Kidney (tissue), 14 donors: ENCODE results near the gene AP1M1. TPM values are rescaled to one million over a fixed set of nuclear protein-coding genes. Genes with fewer than 3 reads are reported as not detected.

Experiments
- DNase-seq, 5 donors: peaks; one replicate each; pipeline ENCODE4 v3.0.0-alpha.2; 2013 to 2020
- FAIRE-seq: peaks from 2 replicates; lab custom pipeline; 2012; peaks lifted over from hg19 to GRCh38; lab: Jason Lieb, UNC
- H3K27ac ChIP-seq, 2 donors: one replicate each; pipeline ENCODE4 v1.7.0; 2013; ENCODE audit warnings: low read depth in 2 of 2, low read length in 2 of 2, inconsistent platforms in 1 of 2
- H3K27me3 ChIP-seq: one replicate; pipeline ENCODE4 v1.7.1; 2013; ENCODE audit warnings: low read length, inconsistent platforms; ENCODE audit not compliant: control insufficient read depth, insufficient read depth
- H3K36me3 ChIP-seq, 3 donors: one replicate each; pipeline versions ENCODE4 v1.7.0 to v1.7.1; 2013; ENCODE audit warnings: low read length in 3 of 3, control low read depth in 1 of 3, inconsistent platforms in 1 of 3; ENCODE audit not compliant: insufficient read depth in 3 of 3, control insufficient read depth in 2 of 3
- H3K4me1 ChIP-seq, 3 donors: one replicate each; pipeline versions ENCODE4 v1.7.0 to v1.7.1; 2013; ENCODE audit warnings: low read length in 3 of 3, inconsistent platforms in 1 of 3, low read depth in 1 of 3; ENCODE audit not compliant: control insufficient read depth in 2 of 3, insufficient read depth in 2 of 3
- H3K4me3 ChIP-seq, 3 donors: one replicate each; pipeline versions ENCODE4 v1.7.0 to v1.8.1; 2013; ENCODE audit warnings: low read length in 3 of 3, control low read depth in 1 of 3, inconsistent platforms in 1 of 3
- H3K9ac ChIP-seq, 3 donors: one replicate each; pipeline versions ENCODE4 v1.7.0 to v1.7.1; 2013; ENCODE audit warnings: low read length in 3 of 3, control low read depth in 1 of 3, inconsistent platforms in 1 of 3
- H3K9me3 ChIP-seq, 3 donors: one replicate each; pipeline versions ENCODE4 v1.7.0 to v1.7.1; 2013; ENCODE audit warnings: low read length in 3 of 3, control low read depth in 1 of 3, inconsistent platforms in 1 of 3; ENCODE audit not compliant: control insufficient read depth in 2 of 3, insufficient read depth in 1 of 3
- CTCF ChIP-seq: IDR thresholded peaks from 3 replicates; pipeline ENCODE4 v1.5.1; 2012; ENCODE audit warnings: mild to moderate bottlenecking, moderate library complexity, borderline replicate concordance; ENCODE audit not compliant: insufficient read depth; ENCODE audit errors: extremely low read depth
- intact Hi-C: fragments of 100-400 bp; cut with DNase I; formaldehyde crosslinking; loops from one replicate; pipeline ENCODE4 v1.11.1; 2022
- polyA plus RNA-seq: library from polyadenylated mRNA; stranded (reverse); fragments of 350-450 nt; fragmentation: Illumina TruSeq; extraction: RNeasy Lipid Tissue Mini Kit (QIAGEN cat#74804); gene quantifications from one replicate; pipeline ENCODE4 v1.2.3, GENCODE V29; 2014; ENCODE audit warnings: low read depth, low replicate concordance; ENCODE audit not compliant: insufficient read depth
- total RNA-seq: library from RNA; stranded (reverse); fragmentation: NEBNext Ultra II Directional; extraction: Animal tissue kit (Norgen Biotek cat#: 25700); gene quantifications from one replicate; pipeline ENCODE4 v1.2.1, GENCODE V29; 2021
- donor health status: control.
- donor health status: control.
- donor health status: control.
- donor health status: control.
- donor health status: control.
- donor health status: DM: yes; HTN: yes; CAD: no.
- donor health status: Normal renal cell carcinoma (clear cell type).

Gene AP1M1
- total and polyA plus RNA-seq, 2 donors from 2014 or later = 56.0 to 67.8 TPM

GRCh38 chr19:16203256-16204004 is 5.7 kb downstream of the AP1M1 start:
- Histone ChIP-seq H3K4me3 (no peak overlapping the region), H3K4me1 (peaks cover 0 to 29% (median 15%) of the 10 kb centered on the region in 3 donors), H3K36me3 (peaks cover 0 to 41% (median 12%) of the 10 kb centered on the region in 3 donors), H3K9me3 (no peaks in the 10 kb centered on the region), H3K27ac (no peak overlapping the region), H3K9ac (no peak overlapping the region), H3K27me3 (no peaks in the 10 kb centered on the region)
- no peak for TF ChIP-seq CTCF
- intact Hi-C loops = no loop called here
- no peak for FAIRE-seq
- no peak for DNase-seq

GRCh38 chr19:16204005-16204294 is 6.2 kb downstream of the AP1M1 start:
- intact Hi-C loops = no loop called here
- H3K4me3 ChIP-seq = no peak overlapping the region
- FAIRE-seq (no peak), DNase-seq (no peak)
- no peak overlapping the region for H3K9ac ChIP-seq
- H3K27me3 ChIP-seq = no peaks in the 10 kb centered on the region
- H3K36me3 ChIP-seq = peaks cover 0 to 47% (median 14%) of the 10 kb centered on the region in 3 donors
- H3K27ac ChIP-seq = no peak overlapping the region
- peaks cover 0 to 24% (median 9%) of the 10 kb centered on the region in 3 donors for H3K4me1 ChIP-seq
- no peak for TF ChIP-seq CTCF
- H3K9me3 ChIP-seq = no peaks in the 10 kb centered on the region

- intact Hi-C loops = no loop called here
- no peak for TF ChIP-seq CTCF
- Histone ChIP-seq H3K9ac (no peak overlapping the region), H3K27ac (no peak overlapping the region), H3K9me3 (no peaks in the 10 kb centered on the region), H3K27me3 (no peaks in the 10 kb centered on the region), H3K36me3 (peaks cover 0 to 59% (median 18%) of the 10 kb centered on the region in 3 donors), H3K4me3 (no peak overlapping the region), H3K4me1 (peaks cover 0 to 13% (median 5%) of the 10 kb centered on the region in 3 donors)
- DNase-seq = no peak
- no peak for FAIRE-seq
Measured at GRCh38 chr19:16205205-16206045, 7.7 kb downstream of the AP1M1 start.
